ENCODE data around the gene NBPF14.
"Not testable (repeated sequence)": the region's sequence is repeated elsewhere in the genome, so short reads cannot be mapped to it uniquely, and the experiment has no call there.

The NBPF14 gene

GRCh38 chr1:148595911-148596310 is at the start of gene NBPF14:
TSS of gene NBPF14 (minus strand) at chr1:148596011. CDS start at chr1:148595717, 294 bp downstream.
- DNase-seq: not testable (repeated sequence)

- not testable (repeated sequence) for DNase-seq
Measured at GRCh38 chr1:148625451-148625850, 29.6 kb upstream of the NBPF14 start.

- DNase-seq: not testable (repeated sequence)
Measured at GRCh38 chr1:148618216-148618615, 22.4 kb upstream of the NBPF14 start.

- not testable (repeated sequence) for DNase-seq
Measured at GRCh38 chr1:148605266-148605665, 9.5 kb upstream of the NBPF14 start.

- DNase-seq: not testable (repeated sequence)
Measured at GRCh38 chr1:148595360-148595759, 451 bp downstream of the NBPF14 start.

GRCh38 chr1:148591098-148591497 is 4.7 kb downstream of the NBPF14 start:
- DNase-seq: not testable (repeated sequence)

- peak in 1 of 2 experiments; percentile 37 for DNase-seq
Measured at GRCh38 chr1:148532158-148532557, 63.7 kb downstream of the NBPF14 start.

- peak; percentile 70 to 71 for DNase-seq
Measured at GRCh38 chr1:148529101-148529567, 66.7 kb downstream of the NBPF14 start.

- not testable (repeated sequence) for DNase-seq
Measured at GRCh38 chr1:148528591-148528990, 67.2 kb downstream of the NBPF14 start.

- not testable (repeated sequence) for DNase-seq
Measured at GRCh38 chr1:148526587-148526986, 69.2 kb downstream of the NBPF14 start.

- DNase-seq: not testable (repeated sequence)
Measured at GRCh38 chr1:148523205-148524144, 72.3 kb downstream of the NBPF14 start.

- DNase-seq: peak; percentile 99 to 100
Measured at GRCh38 chr1:148522561-148523204, 73.1 kb downstream of the NBPF14 start.

GRCh38 chr1:148522072-148522471 is 73.7 kb downstream of the NBPF14 start:
- DNase-seq: peak; percentile 96 to 97

GRCh38 chr1:148514310-148514709 is 81.5 kb downstream of the NBPF14 start:
- not testable (repeated sequence) for DNase-seq

- not testable (repeated sequence) for DNase-seq
Measured at GRCh38 chr1:148512571-148513184, 83.1 kb downstream of the NBPF14 start.

- DNase-seq: not testable (repeated sequence)
Measured at GRCh38 chr1:148493933-148494332, 101.9 kb downstream of the NBPF14 start.

GRCh38 chr1:148483029-148483428 is 112.8 kb downstream of the NBPF14 start, which contains the start of gene PPIAL4G:
TSS of gene PPIAL4G (minus strand) at chr1:148483302. CDS start at chr1:148483252, 50 bp downstream.
- not testable (repeated sequence) for DNase-seq

All from SHP77 (cell line).